GM21528 (cell line): ENCODE data around the gene TOMM40.
"Not testable (repeated sequence)": the region's sequence is repeated elsewhere in the genome, so short reads cannot be mapped to it uniquely, and the experiment has no call there.

Experiments used
- ATAC-seq: cut with Tn5 transposase; IDR thresholded peaks from one replicate; pipeline ENCODE4 v1.9.1; 2021; ENCODE audit warnings: mild to moderate bottlenecking, moderate library complexity; ENCODE audit not compliant: unreplicated experiment, low FRiP score

TOMM40 gene

DNA sequence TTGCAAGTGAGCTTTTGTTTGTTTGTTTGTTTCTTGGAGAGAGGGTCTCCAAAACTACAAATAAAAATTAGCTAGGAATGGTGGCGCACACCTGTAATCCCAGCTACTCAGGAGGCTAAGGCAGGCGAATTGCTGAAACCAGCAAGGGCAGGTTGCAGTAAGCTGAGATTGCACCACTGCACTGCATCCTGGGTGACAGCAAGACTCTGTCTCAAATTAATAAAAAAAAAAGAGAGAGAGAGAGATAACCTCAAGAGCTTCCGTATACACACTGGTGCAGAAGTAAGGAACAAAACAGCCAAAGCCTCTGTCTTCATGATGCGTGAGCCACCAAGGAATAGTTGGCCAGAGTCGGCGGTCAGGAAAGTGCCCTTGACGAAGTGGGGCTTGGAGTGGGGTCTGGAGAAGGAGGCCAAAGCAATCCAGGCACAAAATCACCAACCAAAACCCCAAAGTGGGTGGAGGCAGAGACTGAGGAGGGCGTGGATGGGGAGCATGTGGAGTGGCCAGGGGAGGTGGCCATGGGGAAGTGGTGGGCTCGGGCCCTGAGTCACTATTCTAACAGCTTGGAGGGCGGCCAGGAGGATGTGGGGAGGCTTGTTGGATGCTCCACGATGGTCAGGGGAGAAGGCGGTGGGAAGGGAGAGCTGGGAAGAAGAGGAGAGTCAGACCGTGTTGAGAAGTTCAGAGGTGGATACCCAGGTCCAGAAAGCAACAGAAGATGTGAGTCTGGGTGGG is 21.2 kb upstream of the TOMM40 start:
- ATAC-seq = no peak

GRCh38 chr19:44871809-44872208 is 19.2 kb upstream of the TOMM40 start:
- ATAC-seq = no peak

GRCh38 chr19:44872661-44873060 is 18.4 kb upstream of the TOMM40 start:
- ATAC-seq = no peak

GRCh38 chr19:44874317-44874716 is 16.7 kb upstream of the TOMM40 start:
- ATAC-seq = no peak

DNA sequence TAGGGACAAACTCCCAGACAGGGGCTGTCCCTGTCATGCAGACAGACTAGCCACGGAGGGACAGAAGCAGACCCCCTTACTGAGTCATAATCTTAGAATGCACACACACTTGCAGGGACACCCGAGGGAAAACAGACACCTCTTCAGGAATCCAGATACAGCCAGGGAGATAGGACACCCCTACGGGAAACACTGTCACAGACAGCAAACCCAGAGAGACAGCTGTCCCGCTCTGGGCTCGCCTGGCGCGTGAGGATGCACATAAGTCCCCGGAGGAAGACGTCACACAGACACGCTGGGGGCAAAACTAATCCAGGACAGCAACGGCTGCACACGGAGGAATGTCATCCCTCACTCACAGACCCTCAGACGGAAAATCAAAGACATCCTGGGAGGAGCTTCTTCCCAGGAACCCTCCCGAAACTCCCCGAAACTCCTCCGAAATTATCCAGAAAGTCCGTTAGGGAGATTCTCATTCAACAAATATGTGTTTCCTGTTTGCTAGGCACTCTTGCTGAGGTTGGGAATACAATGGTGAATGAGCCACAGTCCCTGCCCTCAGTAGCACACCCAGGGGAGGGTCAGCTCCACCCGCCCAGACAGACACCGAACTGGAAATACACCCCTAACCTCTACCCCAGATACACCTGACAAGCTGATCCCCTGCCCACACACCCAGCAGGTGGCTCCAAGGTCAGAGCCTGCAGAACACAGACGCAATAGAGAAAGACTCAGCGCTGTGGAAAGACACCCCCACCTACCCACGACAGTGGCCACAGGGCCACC is 15.2 kb upstream of the TOMM40 start:
- no peak for ATAC-seq

- ATAC-seq = no peak
Measured at GRCh38 chr19:44876930-44877535, 14.0 kb upstream of the TOMM40 start.

DNA sequence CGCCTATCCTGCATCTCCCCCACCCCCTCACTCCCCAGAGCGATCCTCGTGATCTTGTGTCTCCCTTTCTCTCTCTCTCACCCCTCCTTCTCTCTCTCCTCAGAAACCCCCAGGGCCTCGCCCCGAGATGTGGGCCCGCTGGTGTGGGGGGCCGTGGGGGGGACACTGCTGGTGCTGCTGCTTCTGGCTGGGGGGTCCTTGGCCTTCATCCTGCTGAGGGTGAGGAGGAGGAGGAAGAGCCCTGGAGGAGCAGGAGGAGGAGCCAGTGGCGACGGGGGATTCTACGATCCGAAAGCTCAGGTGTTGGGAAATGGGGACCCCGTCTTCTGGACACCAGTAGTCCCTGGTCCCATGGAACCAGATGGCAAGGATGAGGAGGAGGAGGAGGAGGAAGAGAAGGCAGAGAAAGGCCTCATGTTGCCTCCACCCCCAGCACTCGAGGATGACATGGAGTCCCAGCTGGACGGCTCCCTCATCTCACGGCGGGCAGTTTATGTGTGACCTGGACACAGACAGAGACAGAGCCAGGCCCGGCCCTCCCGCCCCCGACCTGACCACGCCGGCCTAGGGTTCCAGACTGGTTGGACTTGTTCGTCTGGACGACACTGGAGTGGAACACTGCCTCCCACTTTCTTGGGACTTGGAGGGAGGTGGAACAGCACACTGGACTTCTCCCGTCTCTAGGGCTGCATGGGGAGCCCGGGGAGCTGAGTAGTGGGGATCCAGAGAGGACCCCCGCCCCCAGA is 12.8 kb upstream of the TOMM40 start:
- ATAC-seq = no peak

DNA sequence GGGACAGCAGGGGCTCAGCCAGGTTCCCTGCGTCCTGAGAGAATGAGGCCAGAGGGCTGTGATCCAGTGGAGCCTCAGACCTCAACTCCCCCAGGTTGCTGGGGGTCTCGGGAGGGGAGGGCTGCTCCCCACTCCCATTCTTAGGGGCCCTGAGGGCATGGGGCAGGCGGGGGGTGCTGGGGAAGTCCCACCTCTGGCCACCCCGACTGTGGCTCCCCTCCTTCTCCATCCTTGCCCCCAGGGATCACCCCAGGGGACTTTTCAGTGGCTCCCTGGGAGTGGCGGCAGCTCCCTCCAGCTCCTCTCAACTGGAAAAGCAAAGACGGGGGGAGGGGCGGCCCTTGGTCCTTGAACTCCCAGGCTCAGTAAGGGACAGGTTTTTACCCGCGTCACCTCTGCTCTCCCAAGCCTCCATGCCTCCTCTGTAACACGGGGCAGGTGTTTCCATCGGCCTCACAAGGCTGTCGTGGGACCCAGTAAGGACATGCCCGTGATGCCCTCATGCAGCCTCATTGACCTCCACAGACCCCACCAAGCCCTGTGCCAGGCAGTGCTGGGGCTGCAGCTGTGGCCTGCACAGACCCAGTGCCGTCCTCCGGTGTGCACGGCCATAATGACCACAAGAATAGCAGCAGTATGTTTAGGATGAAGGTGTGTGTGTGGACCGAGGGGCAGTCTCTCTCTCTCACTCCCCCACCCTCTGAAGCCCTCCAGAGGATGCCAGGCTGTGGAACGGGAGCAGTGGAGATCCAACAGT is 11.6 kb upstream of the TOMM40 start:
- no peak for ATAC-seq

DNA sequence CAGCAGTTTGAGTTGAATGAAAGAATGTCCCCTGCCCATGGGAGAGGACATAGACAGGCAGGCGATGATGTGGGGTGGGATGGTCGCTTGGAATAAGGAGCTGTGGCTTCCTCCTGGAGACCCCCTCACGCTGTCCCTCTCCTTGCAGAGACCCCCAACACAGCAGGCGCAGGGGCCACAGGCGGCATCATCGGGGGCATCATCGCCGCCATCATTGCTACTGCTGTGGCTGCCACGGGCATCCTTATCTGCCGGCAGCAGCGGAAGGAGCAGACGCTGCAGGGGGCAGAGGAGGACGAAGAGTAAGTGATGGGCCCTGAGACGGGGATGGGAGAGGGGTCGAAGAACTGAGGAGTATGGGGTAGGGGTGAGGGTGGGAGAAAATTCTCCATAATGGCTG is 9.0 kb upstream of the TOMM40 start:
- ATAC-seq = no peak

DNA sequence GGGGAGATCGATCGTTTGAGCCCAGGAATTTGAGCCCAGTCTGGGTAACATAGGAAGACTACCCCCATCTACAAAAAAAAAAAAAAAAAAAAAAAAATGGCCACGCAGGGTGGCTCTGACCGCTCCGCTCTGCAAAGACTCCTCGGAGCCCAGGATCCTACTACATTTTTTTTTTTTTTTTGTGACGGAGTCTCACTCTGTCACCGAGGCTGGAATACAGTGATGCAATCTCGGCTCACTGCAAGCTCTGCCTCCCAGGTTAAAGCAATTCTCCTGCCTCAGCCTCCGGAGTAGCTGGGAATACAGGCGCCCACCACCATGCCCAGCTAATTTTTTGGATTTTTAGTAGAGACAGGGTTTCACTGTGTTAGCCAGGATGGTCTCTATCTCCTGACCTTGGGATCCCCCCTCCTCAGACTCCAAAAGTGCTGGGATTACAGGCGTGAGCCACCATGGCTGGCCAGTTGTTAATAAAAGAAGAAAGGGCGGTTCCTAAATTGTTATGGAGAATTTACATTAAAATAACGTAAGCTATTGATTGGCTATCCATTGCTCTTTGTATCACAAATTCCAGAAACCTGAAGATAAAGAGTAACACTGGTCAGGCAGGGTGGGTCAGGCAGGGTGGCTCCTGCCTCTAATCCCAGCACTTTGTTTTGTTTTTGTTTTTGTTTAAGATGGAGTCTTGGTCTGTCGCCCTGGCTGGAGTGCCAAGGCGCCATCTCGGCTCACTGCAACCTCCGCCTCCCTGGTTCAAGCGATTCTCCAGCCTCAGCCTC is 8.2 kb upstream of the TOMM40 start:
- not testable (repeated sequence) for ATAC-seq

GRCh38 chr19:44883922-44884321 is 7.1 kb upstream of the TOMM40 start:
- no peak for ATAC-seq

DNA sequence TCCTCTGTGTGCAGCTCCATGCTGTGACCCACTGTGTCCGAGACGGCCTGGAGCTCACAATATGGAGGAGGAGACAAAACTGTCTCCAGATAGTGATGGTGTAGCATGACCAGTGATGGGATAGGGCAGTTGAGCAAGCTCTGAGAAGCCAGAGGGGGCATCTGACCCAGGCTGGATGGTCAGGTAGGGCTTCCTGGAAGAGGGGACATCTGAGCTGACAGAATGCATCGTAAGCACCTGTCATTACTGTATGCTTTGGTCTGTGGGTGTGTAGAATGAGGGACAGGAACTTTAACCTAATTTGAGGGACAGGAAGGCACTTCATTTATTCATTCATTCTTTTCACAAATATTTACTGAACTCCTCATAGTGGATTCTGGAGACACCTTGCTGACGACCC is 6.5 kb upstream of the TOMM40 start:
- no peak for ATAC-seq

GRCh38 chr19:44886141-44886540 is 4.9 kb upstream of the TOMM40 start:
- no peak for ATAC-seq

DNA sequence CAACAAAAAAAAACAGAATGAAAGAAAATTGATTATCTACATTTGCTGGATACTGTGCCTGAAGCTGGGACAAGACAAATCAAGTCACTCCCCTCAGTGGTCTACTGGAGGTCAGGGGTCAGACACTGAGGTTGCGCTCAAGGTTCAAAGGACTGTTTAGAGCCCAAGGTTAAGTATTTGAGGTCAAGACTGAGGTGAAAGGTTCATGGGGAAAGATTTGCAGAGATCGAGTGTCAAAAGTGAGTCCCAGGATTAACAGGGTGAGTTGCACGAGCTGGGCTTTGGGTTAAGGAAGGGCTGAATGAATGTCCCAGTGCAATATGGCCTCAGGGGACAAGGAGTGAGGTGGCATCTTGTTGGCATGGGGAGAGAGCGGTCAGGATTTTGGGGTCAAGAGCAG is 3.4 kb upstream of the TOMM40 start:
- ATAC-seq = no peak

- not testable (repeated sequence) for ATAC-seq
Measured at GRCh38 chr19:44888335-44888734, 2.7 kb upstream of the TOMM40 start.

DNA sequence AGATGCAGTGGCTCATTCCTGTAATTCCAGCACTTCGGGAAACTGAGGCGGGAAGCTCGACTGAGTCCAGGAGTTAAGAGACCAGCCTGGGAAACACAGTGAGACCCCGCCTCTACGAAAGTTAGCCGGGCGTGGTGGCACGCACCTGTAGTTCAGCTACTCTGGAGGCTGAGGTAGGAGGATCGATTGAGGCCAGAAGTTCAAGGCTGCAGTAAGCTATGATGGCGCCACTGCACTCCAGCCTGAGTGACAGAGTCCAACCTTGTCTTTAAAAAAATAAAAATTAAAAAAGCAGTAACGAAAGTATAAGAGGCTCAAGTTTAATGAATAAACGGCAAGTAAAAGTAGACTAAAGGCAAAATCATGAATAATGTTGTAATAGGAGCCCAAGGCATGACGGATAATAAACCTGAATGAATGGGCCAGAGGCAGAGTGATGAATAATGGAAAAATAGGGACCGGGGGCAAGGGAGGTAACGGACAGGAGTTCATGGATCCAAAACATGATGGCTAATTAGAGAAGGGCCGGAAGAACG is 1.2 kb upstream of the TOMM40 start:
- ATAC-seq = no peak

GRCh38 chr19:44890366-44891015 is 563 bp upstream of the TOMM40 start:
- peak; percentile 82 for ATAC-seq

DNA sequence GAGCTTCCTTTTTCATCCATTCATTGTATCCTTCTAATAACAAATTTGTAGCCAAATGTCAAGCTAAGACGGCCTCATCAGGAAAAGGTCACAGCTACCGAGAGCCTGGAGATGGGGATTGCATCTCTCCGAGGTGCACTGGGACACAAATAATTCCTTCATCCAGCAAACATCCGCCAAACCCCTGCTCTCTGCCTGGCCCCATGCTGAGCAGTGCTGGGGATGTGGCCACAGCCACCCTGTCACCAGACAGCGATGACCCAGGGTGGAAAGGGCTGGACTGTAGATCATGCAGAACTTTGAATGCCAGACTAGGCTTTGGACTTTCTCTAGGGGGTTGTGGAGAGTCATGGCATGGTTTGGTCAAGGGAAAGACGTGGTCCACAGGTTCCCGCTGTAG is 1.9 kb downstream of the TOMM40 start:
- no peak for ATAC-seq
